Measurements from ENCODE around the gene NUFIP1. TPM values are rescaled to one million over a fixed set of nuclear protein-coding genes. Genes with fewer than 3 reads are reported as not detected.
"Not testable (repeated sequence)": the region's sequence is repeated elsewhere in the genome, so short reads cannot be mapped to it uniquely, and the experiment has no call there.

The NUFIP1 gene
- total RNA-seq, 3 donors from 2014 or later = 2.4 to 4.0 (median 3.3) TPM

DNA sequence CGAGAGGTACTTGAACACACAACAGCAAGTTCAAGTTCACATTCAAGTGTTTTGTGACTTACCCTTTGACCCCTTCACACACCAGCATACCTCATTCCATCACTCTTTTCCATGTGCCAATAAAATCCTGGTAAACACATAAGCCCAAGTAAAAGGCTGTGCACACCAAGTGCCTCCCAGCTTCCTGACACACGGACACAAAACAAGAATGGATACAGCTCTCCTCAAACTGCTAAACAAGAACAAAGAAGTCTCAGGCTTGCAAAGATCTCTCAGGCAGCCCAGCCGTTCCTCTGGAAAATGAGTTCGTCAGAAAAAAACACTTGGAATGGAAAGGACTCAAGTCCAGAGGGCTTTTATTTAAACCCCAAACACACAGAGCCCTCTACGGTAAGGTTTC is 83.7 kb downstream of the NUFIP1 start:
- Histone ChIP-seq H3K9me3 (no peaks in the 10 kb centered on the region), H3K4me1 (peaks cover 0 to 4% of the 10 kb centered on the region in 2 donors), H3K36me3 (no peaks in the 10 kb centered on the region), H3K27ac (peak overlapping the region in 1 of 2 donors; percentile 8), H3K4me3 (no peak overlapping the region), H3K27me3 (no peaks in the 10 kb centered on the region)
- TF ChIP-seq POLR2A (IDR thresholded peaks at IDR 0.05) = no peak
- no peak for TF ChIP-seq POLR2AphosphoS5 (IDR thresholded peaks at IDR 0.05)
- TF ChIP-seq, protein P1, sequence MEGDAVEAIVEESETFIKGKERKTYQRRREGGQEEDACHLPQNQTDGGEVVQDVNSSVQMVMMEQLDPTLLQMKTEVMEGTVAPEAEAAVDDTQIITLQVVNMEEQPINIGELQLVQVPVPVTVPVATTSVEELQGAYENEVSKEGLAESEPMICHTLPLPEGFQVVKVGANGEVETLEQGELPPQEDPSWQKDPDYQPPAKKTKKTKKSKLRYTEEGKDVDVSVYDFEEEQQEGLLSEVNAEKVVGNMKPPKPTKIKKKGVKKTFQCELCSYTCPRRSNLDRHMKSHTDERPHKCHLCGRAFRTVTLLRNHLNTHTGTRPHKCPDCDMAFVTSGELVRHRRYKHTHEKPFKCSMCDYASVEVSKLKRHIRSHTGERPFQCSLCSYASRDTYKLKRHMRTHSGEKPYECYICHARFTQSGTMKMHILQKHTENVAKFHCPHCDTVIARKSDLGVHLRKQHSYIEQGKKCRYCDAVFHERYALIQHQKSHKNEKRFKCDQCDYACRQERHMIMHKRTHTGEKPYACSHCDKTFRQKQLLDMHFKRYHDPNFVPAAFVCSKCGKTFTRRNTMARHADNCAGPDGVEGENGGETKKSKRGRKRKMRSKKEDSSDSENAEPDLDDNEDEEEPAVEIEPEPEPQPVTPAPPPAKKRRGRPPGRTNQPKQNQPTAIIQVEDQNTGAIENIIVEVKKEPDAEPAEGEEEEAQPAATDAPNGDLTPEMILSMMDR (IDR thresholded peaks at IDR 0.05) = no peak
- intact Hi-C loops (cut with DNase I; ENCODE audit: low total_unique reads) = no loop called here
- no peak for DNase-seq (ENCODE audit: low spot score in 2 of 2)

DNA sequence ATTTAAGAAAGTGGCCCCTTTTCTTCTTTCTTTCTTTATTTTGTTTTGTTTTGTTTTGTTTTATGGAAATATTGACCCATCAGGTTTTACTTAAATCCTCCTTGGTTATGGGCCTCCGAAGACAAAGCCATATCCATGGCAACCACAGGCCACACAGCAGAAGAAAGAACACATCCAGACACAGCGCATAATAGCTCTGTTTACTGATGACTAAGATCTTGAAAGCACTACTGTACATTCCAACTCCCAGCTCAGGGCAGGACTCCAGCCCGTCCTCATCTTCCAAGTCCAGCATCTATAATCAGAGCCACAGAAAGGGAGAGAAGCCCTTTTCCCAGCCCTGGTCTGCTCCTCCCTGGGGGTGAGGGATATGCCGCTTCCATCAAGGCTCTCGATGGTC is 84.3 kb downstream of the NUFIP1 start:
- H3K27ac ChIP-seq = peak overlapping the region in 1 of 2 donors; percentile 73

DNA sequence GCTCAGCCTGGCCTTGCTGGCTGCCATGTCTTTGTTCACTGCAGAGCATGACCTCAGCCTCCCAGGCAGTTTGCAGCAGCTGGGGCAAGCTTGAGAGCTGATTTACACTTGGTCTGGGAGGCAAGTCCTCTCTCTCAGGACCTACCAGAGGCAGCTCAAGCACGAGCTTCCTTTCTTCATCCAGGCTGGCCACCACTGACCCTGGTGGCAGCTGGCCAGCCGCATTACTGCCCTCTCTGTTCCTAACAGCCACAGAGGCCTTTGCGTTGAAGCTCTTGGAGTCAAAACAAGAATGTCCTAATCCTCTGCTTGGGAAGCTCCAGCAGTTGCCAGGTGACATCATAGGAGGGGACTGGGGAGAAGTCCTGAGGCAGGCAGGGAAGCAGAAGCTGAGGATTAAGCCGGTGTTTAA is 85.7 kb downstream of the NUFIP1 start:
- Histone ChIP-seq H3K27ac (peak overlapping the region; percentile 7 to 77), H3K36me3 (no peaks in the 10 kb centered on the region), H3K9me3 (no peaks in the 10 kb centered on the region), H3K4me1 (peaks cover 0 to 4% of the 10 kb centered on the region in 2 donors), H3K27me3 (no peaks in the 10 kb centered on the region), H3K4me3 (no peak overlapping the region)
- DNase-seq (ENCODE audit: low spot score in 2 of 2) = peak in 1 of 2 donors; percentile 32
- TF ChIP-seq, protein P1 (IDR thresholded peaks at IDR 0.05) = no peak
- TF ChIP-seq POLR2AphosphoS5 (IDR thresholded peaks at IDR 0.05) = peak in 2 of 3 donors; percentile 52 to 63
- no peak for TF ChIP-seq POLR2A (IDR thresholded peaks at IDR 0.05)
- intact Hi-C loops (cut with DNase I; ENCODE audit: low total_unique reads) = no loop called here

More for the DNA sequence above, 84.3 kb downstream of the NUFIP1 start:
- Histone ChIP-seq H3K4me1 (peaks cover 0 to 4% of the 10 kb centered on the region in 2 donors), H3K4me3 (no peak overlapping the region), H3K27me3 (no peaks in the 10 kb centered on the region), H3K36me3 (no peaks in the 10 kb centered on the region), H3K9me3 (no peaks in the 10 kb centered on the region)
- DNase-seq (ENCODE audit: low spot score in 2 of 2) = no peak
- no peak for TF ChIP-seq POLR2AphosphoS5 (IDR thresholded peaks at IDR 0.05)
- no peak for TF ChIP-seq POLR2A (IDR thresholded peaks at IDR 0.05)
- TF ChIP-seq, protein P1 (IDR thresholded peaks at IDR 0.05) = no peak
- intact Hi-C loops (cut with DNase I; ENCODE audit: low total_unique reads) = no loop called here

DNA sequence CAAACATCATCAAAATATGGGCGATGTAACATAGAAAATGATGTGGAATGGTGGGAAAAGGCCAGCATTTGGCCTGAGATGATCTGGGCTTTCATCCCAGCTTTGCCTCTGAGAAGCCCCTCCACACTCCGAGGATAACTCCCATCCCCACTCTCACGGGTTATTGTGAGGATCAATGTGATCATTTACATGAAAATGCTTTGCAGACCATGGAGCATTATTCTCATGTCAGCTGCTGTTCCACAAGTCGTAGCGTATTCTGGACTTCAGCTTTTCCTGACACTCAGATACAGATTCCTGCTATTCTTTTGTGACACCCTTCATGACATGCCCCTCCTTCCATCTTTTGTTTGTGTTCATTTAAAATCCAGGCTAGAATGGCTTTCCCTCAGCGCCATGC is 86.5 kb downstream of the NUFIP1 start:
- H3K36me3 ChIP-seq = no peaks in the 10 kb centered on the region
- H3K9me3 ChIP-seq = no peaks in the 10 kb centered on the region
- H3K4me3 ChIP-seq = no peak overlapping the region
- no peaks in the 10 kb centered on the region for H3K27me3 ChIP-seq
- no peak overlapping the region for H3K27ac ChIP-seq
- peaks cover 0 to 4% of the 10 kb centered on the region in 2 donors for H3K4me1 ChIP-seq
- no peak for TF ChIP-seq POLR2AphosphoS5 (IDR thresholded peaks at IDR 0.05)
- TF ChIP-seq, protein P1 (IDR thresholded peaks at IDR 0.05) = no peak
- no peak for TF ChIP-seq POLR2A (IDR thresholded peaks at IDR 0.05)
- no peak for DNase-seq (ENCODE audit: low spot score in 2 of 2)
- intact Hi-C loops (cut with DNase I; ENCODE audit: low total_unique reads) = no loop called here

DNA sequence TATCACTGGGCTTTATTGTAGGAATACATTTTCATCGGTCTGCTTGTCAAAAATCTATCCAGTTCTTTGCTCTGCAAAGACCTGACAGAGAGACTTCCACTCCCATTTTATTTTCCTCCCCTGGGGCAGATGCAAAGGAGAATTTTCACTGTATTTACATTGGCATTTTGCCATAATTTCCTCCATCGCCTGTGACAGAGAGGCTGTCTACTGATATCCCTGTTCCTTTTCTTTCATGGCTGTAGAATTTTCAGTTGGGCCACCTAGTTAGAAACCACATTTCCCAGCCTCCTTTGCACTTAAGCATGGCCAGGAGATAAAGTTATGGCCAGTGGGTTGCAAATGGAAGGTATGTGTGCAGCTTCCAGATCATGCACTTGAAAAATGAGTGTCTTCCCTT is 89.3 kb downstream of the NUFIP1 start:
- no peaks in the 10 kb centered on the region for H3K36me3 ChIP-seq
- TF ChIP-seq, protein P1 (IDR thresholded peaks at IDR 0.05) = no peak
- TF ChIP-seq POLR2AphosphoS5 (IDR thresholded peaks at IDR 0.05) (no peak), POLR2A (IDR thresholded peaks at IDR 0.05) (no peak)
- no peaks in the 10 kb centered on the region for H3K9me3 ChIP-seq
- no peak overlapping the region for H3K4me3 ChIP-seq
- no peaks in the 10 kb centered on the region for H3K4me1 ChIP-seq
- H3K27me3 ChIP-seq = no peaks in the 10 kb centered on the region
- intact Hi-C loops (cut with DNase I; ENCODE audit: low total_unique reads) = no loop called here
- H3K27ac ChIP-seq = no peak overlapping the region
- DNase-seq (ENCODE audit: low spot score in 2 of 2) = no peak

DNA sequence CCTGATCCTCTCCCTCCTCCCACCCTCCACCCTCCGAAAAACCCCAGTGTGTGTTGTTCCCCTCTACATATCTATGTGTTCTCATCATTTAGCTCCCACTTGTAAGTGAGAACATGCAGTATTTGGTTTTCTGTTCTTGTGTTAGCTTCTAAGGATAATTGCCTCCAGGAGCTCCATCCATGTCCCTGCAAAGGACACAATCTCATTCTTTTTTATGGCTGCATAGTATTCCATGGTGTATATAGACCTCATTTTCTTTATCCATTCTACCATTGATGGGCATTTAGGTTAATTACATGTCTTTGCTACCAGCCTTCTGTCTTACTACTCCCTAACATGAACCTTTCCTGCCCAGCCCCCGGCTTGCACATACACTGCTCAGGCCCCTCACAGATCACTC is 91.0 kb downstream of the NUFIP1 start:
- intact Hi-C loops (cut with DNase I; ENCODE audit: low total_unique reads); H3K27ac ChIP-seq; H3K9me3 ChIP-seq; H3K4me3 ChIP-seq; H3K36me3 ChIP-seq; H3K4me1 ChIP-seq; DNase-seq (ENCODE audit: low spot score in 2 of 2); H3K27me3 ChIP-seq: not testable (repeated sequence)

All from breast epithelium (tissue), 4 donors.